Measurements from ENCODE around the gene RABGAP1L.
A peak's percentile ranks its signal among the peaks of the same experiment; 100 is the strongest.
"Not testable (repeated sequence)": the region's sequence is repeated elsewhere in the genome, so short reads cannot be mapped to it uniquely, and the experiment has no call there.

The RABGAP1L gene

GRCh38 chr1:174159252-174160108 is at the start of gene RABGAP1L:
Gene RABGAP1L (plus strand): TSS chr1:174159520.
- no peaks in the 10 kb centered on the region for H3K27me3 Mint-ChIP-seq (ENCODE audit: low read depth)
- H3K27ac Mint-ChIP-seq, result peak within 1 kb of the TSS; percentile 97

DNA sequence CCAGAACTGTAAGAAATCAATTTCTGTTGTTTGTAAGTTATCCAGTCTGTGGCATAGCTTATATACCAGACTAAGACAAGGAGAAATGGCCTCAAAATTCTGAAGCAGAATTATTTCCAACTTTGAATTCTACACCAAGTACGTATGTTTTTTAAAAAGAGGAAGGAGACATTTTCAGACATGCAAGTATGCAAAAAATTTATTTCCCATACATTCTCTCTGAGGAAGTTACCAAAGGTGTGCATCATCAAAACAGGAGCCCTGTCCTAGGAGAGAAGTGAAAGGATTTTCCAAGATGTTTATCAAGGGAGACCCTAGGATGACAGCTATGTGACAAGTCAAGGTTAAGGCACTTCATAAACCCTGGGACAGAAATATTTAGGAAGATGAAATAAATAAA is 49.3 kb upstream of the RABGAP1L start:
- Mint-ChIP-seq H3K4me1 (ENCODE audit: low read depth) (no peaks in the 10 kb centered on the region), H3K27ac (no peak overlapping the region), H3K4me3 (no peak overlapping the region), H3K9me3 (no peaks in the 10 kb centered on the region), H3K36me3 (ENCODE audit: low read depth) (no peaks in the 10 kb centered on the region), H3K27me3 (ENCODE audit: low read depth) (peaks cover 10% of the 10 kb centered on the region)

More at GRCh38 chr1:174159252-174160108, at the start of gene RABGAP1L:
- peaks cover 4% of the 10 kb centered on the region for H3K36me3 Mint-ChIP-seq (ENCODE audit: low read depth)
- H3K4me1 Mint-ChIP-seq (ENCODE audit: low read depth), result peaks cover 47% of the 10 kb centered on the region
- no peaks in the 10 kb centered on the region for H3K9me3 Mint-ChIP-seq
- H3K4me3 Mint-ChIP-seq, result peak within 1 kb of the TSS; percentile 96

DNA sequence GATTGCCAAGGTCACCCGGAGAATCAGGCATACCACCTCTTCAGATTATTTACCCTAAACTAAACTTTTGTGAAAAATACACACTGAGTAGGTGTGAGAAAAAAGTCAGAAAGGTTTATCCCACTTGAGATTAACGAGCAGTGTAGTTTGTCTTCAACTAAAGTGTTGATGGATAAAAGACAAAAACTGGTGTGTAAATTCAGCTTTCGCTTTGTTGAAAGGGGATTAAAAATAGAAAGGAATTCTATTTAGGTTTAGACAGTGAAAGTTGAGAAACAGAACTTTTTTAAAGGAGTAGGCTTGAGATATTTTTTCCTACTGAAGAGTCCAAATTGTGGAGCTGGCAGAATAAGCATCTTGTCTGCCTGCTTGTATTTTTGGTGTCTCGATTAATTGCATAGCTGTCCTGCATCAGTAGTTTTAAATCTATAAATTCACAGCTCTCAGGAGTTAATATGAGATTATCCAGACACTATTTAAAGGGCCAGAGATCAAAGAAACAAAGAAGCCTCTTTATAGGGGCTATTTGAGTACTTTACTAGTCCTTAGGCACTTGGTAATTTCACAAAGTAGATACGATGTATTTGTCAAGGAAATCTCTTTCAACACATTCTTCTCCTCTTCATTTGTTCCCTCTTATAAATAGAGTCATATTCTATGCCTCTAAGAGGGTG is 46.7 kb upstream of the RABGAP1L start:
- Mint-ChIP-seq H3K9me3 (no peaks in the 10 kb centered on the region), H3K36me3 (ENCODE audit: low read depth) (no peaks in the 10 kb centered on the region), H3K4me1 (ENCODE audit: low read depth) (no peaks in the 10 kb centered on the region), H3K27ac (no peak overlapping the region), H3K4me3 (no peak overlapping the region), H3K27me3 (ENCODE audit: low read depth) (peaks cover 10% of the 10 kb centered on the region)

- peaks cover 10% of the 10 kb centered on the region for H3K27me3 Mint-ChIP-seq (ENCODE audit: low read depth)
- no peaks in the 10 kb centered on the region for H3K4me1 Mint-ChIP-seq (ENCODE audit: low read depth)
- no peak overlapping the region for H3K4me3 Mint-ChIP-seq
- no peaks in the 10 kb centered on the region for H3K9me3 Mint-ChIP-seq
- no peak overlapping the region for H3K27ac Mint-ChIP-seq
- H3K36me3 Mint-ChIP-seq (ENCODE audit: low read depth), result no peaks in the 10 kb centered on the region
These were observed 45.2 kb upstream of the RABGAP1L start for GRCh38 chr1:174114106-174114505.

GRCh38 chr1:174114788-174115448 is 44.4 kb upstream of the RABGAP1L start:
- no peaks in the 10 kb centered on the region for H3K4me1 Mint-ChIP-seq (ENCODE audit: low read depth)
- H3K36me3 Mint-ChIP-seq (ENCODE audit: low read depth), result no peaks in the 10 kb centered on the region
- H3K4me3 Mint-ChIP-seq, result no peak overlapping the region
- H3K27ac Mint-ChIP-seq, result no peak overlapping the region
- peaks cover 10% of the 10 kb centered on the region for H3K27me3 Mint-ChIP-seq (ENCODE audit: low read depth)
- H3K9me3 Mint-ChIP-seq, result no peaks in the 10 kb centered on the region

DNA sequence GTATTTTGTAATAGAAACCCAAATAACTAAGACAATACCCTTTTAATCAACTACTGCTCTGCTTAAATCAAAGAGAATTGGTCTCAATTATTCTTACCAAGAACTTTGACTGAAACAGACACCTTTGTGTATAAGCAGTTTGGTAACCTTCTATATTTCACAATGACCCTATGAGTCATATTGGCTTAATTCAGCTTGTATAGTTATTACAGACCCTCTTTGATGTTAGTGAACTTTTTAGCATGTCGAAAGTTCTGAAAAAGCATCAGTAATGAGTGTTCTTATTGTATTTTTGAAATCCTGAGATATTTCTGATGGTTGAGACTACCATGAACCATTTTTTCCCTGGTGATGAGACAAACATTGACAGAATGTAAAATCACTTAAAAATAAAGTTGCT is 43.3 kb upstream of the RABGAP1L start:
- peaks cover 10% of the 10 kb centered on the region for H3K27me3 Mint-ChIP-seq (ENCODE audit: low read depth)
- no peak overlapping the region for H3K4me3 Mint-ChIP-seq
- H3K9me3 Mint-ChIP-seq, result no peaks in the 10 kb centered on the region
- H3K36me3 Mint-ChIP-seq (ENCODE audit: low read depth), result no peaks in the 10 kb centered on the region
- H3K27ac Mint-ChIP-seq, result no peak overlapping the region
- no peaks in the 10 kb centered on the region for H3K4me1 Mint-ChIP-seq (ENCODE audit: low read depth)

DNA sequence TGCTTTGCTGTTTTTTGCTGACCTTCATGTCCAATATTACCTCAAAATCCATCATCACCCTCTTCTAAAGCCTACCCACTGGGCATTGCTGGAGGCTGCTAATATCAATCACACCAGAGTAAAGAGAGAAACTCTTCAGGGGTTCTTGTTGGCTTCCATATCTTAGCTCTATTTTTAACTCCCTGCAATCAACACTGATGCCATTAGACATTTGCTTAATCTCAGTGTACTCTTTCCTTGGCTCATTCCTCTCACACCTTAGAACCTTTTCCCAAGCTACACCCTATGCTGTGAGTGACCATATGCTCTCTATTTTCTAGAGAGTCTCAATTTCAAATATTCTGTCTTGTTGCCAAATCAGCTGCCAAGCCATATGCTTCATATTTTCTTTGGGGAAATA is 40.6 kb upstream of the RABGAP1L start:
- Mint-ChIP-seq H3K27me3 (ENCODE audit: low read depth) (peaks cover 4% of the 10 kb centered on the region), H3K4me3 (no peak overlapping the region), H3K27ac (no peak overlapping the region), H3K4me1 (ENCODE audit: low read depth) (no peaks in the 10 kb centered on the region), H3K36me3 (ENCODE audit: low read depth) (no peaks in the 10 kb centered on the region), H3K9me3 (peaks cover 10% of the 10 kb centered on the region)

- not testable (repeated sequence) for H3K4me3 Mint-ChIP-seq; H3K27me3 Mint-ChIP-seq (ENCODE audit: low read depth); H3K4me1 Mint-ChIP-seq (ENCODE audit: low read depth); H3K36me3 Mint-ChIP-seq (ENCODE audit: low read depth); H3K27ac Mint-ChIP-seq
- H3K9me3 Mint-ChIP-seq, result peaks cover 31% of the 10 kb centered on the region
These were observed 37.0 kb upstream of the RABGAP1L start for GRCh38 chr1:174122318-174122717.

DNA sequence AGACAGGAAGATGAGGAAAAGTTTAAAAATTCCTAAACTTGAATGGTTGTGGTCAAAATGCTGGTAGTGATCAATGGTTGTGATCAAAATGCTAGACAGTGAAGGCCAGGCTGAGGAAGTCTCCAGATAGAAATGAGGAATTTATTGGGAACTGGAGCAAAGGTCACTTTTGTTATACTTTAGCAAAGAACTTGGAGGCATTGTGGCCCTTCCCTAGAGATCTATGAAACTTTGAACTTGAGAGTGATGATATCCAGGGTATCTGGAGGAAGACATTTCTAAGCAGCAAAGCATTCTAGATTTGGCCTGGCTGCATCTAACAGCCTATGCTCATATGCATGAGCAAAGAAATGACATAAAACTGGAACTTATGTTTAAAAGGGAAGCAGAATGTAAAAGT is 35.5 kb upstream of the RABGAP1L start:
- Mint-ChIP-seq H3K4me3 (no peak overlapping the region), H3K36me3 (ENCODE audit: low read depth) (no peaks in the 10 kb centered on the region), H3K27ac (no peak overlapping the region), H3K9me3 (peaks cover 36% of the 10 kb centered on the region), H3K4me1 (ENCODE audit: low read depth) (no peaks in the 10 kb centered on the region), H3K27me3 (ENCODE audit: low read depth) (peaks cover 17% of the 10 kb centered on the region)

GRCh38 chr1:174127176-174127575 is 32.1 kb upstream of the RABGAP1L start:
- peaks cover 32% of the 10 kb centered on the region for H3K27me3 Mint-ChIP-seq (ENCODE audit: low read depth)
- peaks cover 39% of the 10 kb centered on the region for H3K9me3 Mint-ChIP-seq

DNA sequence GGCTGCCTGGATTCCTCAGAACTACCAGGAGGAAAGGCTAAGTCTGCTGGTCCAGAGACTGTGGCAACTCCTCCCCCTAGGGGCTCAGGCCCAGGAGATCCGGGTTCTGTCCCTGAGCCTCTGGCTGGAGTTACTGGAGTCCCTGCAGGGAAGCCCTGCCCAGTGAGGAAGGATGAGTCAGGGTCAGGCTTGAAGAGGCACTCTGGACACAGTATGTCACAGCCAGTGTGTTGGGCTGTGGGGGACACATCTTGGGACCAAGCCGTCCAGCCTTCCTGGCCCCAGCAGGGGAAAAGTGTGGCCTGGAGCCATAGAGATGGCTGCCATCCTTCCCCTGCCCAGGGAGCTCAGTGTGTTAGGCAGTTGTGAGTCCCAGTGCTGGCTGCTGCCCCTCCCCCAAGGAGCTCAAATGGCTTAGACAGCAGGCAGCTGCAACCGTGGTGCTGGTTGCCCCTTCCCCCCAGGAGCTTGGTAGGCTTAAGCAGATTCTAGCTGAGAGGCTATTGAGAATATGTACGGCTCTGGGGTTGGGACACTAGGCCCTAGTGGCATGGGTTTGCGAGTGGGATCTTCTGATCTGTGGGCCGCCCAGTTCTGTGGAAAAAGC is 28.2 kb upstream of the RABGAP1L start:
- Mint-ChIP-seq H3K27ac (no peak overlapping the region), H3K36me3 (ENCODE audit: low read depth) (no peaks in the 10 kb centered on the region), H3K4me1 (ENCODE audit: low read depth) (no peaks in the 10 kb centered on the region), H3K4me3 (no peak overlapping the region), H3K9me3 (peaks cover 27% of the 10 kb centered on the region), H3K27me3 (ENCODE audit: low read depth) (peaks cover 32% of the 10 kb centered on the region)

More at GRCh38 chr1:174127176-174127575, 32.1 kb upstream of the RABGAP1L start:
- not testable (repeated sequence) for H3K4me3 Mint-ChIP-seq; H3K36me3 Mint-ChIP-seq (ENCODE audit: low read depth); H3K27ac Mint-ChIP-seq; H3K4me1 Mint-ChIP-seq (ENCODE audit: low read depth)

DNA sequence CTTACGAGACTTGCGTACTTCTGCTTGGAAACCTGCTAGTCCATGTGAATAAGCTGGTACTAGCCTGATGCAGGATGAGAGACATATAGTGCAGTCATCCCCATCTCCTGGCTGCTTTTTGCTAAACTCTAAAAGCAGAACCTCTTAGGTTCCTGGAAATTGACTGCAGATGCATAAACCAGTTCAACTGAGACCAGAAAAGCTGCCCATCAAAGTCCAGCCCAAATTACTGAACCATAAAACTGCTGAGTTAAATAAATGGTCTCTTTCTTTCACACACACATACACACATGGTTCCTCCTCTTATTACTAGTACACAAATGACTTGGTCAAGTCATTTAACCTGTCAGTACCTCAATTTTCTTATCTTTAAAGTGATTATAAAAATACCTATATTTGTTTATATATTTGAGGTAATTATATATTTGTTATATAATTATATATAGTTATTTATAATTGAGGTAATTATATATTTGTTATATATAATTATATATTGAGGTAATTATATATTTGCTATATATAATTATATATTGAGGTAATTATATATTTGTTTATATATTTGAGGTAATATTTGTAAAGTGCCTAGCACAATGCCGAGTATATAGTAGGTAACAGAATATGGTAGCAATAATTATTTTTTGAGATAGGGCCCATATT is 25.2 kb upstream of the RABGAP1L start:
- no peak overlapping the region for H3K4me3 Mint-ChIP-seq

GRCh38 chr1:174135211-174135610 is 24.1 kb upstream of the RABGAP1L start:
- H3K4me1 Mint-ChIP-seq (ENCODE audit: low read depth), result no peaks in the 10 kb centered on the region
- peaks cover 5% of the 10 kb centered on the region for H3K27me3 Mint-ChIP-seq (ENCODE audit: low read depth)
- H3K27ac Mint-ChIP-seq, result no peak overlapping the region
- H3K4me3 Mint-ChIP-seq, result no peak overlapping the region
- peaks cover 5% of the 10 kb centered on the region for H3K9me3 Mint-ChIP-seq
- H3K36me3 Mint-ChIP-seq (ENCODE audit: low read depth), result no peaks in the 10 kb centered on the region

More for the DNA sequence above, 25.2 kb upstream of the RABGAP1L start:
- Mint-ChIP-seq H3K27ac (no peak overlapping the region), H3K27me3 (ENCODE audit: low read depth) (peaks cover 13% of the 10 kb centered on the region), H3K36me3 (ENCODE audit: low read depth) (no peaks in the 10 kb centered on the region), H3K9me3 (peaks cover 10% of the 10 kb centered on the region), H3K4me1 (ENCODE audit: low read depth) (no peaks in the 10 kb centered on the region)

DNA sequence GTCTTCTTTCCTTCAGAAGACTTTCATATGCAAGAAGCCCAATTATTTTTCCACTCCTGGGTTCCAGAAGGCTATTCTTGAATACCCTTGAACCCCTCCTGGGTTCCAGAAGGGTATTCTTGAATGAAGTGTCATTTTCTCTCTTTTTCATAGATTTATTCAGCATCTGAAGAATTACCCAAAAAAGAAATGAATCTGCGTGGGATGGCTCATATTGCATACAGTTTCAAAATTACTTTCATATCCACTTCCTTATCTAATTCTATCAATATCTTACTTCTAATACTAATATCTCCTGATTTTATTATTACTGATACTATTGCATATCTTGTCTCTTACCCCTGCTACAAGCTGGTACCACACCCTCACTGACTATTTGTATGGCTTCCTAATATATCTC is 22.6 kb upstream of the RABGAP1L start:
- no peaks in the 10 kb centered on the region for H3K9me3 Mint-ChIP-seq
- H3K4me3 Mint-ChIP-seq, result no peak overlapping the region
- peaks cover 4% of the 10 kb centered on the region for H3K27me3 Mint-ChIP-seq (ENCODE audit: low read depth)
- no peak overlapping the region for H3K27ac Mint-ChIP-seq
- H3K4me1 Mint-ChIP-seq (ENCODE audit: low read depth), result no peaks in the 10 kb centered on the region
- no peaks in the 10 kb centered on the region for H3K36me3 Mint-ChIP-seq (ENCODE audit: low read depth)

All from T-helper 1 cell treated with Interleukin-12 subunit alpha and Interleukin-12 subunit beta and Interleukin-4 antibody, amounts not matched to agents 30 μg/mL and 1 μg/mL, for 36 hours (primary cell).